GM13977 (cell line): ENCODE data around the gene IL13RA2.

Experiments
- DNase-seq: peaks from one replicate; pipeline ENCODE4 v3.0.0; 2012; ENCODE audit warnings: low spot score
- in situ Hi-C: fragments of 300-500 bp; cut with MboI; formaldehyde crosslinking; loops from one replicate; pipeline ENCODE4 v1.12.0; 2022; ENCODE audit warnings: low sequenced_read_pairs, low pct_unique_long_range_greater_than_20kb, mixed read lengths, inconsistent platforms; ENCODE audit not compliant: unreplicated experiment
- TF ChIP-seq, protein P1 (sequence below): IDR thresholded peaks from 2 replicates; pipeline ENCODE4 v1.5.1; 2012; ENCODE audit warnings: mild to moderate bottlenecking, control low read depth; ENCODE audit not compliant: insufficient read depth; ENCODE audit errors: extremely low read depth, missing control alignments

Gene IL13RA2, protein sequence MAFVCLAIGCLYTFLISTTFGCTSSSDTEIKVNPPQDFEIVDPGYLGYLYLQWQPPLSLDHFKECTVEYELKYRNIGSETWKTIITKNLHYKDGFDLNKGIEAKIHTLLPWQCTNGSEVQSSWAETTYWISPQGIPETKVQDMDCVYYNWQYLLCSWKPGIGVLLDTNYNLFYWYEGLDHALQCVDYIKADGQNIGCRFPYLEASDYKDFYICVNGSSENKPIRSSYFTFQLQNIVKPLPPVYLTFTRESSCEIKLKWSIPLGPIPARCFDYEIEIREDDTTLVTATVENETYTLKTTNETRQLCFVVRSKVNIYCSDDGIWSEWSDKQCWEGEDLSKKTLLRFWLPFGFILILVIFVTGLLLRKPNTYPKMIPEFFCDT

DNA sequence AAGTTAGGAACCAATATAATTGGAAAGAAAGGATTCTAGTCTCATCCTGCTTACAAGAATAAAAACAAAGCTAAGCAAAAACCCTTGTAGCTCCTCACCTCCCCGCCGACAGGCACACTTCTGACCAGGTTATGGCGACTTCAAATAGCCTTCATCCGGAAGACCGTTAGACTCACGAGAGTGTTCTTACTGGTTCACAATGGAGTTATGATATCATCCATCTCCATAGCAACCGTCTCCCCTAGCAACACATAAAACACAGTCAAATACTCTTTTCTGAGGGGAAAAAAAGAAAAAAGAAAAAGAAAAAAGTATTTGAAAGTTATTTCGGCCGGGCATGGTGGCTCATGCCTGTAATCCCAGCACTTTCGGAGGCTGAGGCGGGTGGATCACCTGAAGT is at the start of gene IL13RA2:
Gene IL13RA2 (minus strand): TSS at position 162 of the 400 bp plus-strand sequence. CDS start 347 bp downstream, outside the sequence.
- DNase-seq: no peak
- TF ChIP-seq, protein P1, sequence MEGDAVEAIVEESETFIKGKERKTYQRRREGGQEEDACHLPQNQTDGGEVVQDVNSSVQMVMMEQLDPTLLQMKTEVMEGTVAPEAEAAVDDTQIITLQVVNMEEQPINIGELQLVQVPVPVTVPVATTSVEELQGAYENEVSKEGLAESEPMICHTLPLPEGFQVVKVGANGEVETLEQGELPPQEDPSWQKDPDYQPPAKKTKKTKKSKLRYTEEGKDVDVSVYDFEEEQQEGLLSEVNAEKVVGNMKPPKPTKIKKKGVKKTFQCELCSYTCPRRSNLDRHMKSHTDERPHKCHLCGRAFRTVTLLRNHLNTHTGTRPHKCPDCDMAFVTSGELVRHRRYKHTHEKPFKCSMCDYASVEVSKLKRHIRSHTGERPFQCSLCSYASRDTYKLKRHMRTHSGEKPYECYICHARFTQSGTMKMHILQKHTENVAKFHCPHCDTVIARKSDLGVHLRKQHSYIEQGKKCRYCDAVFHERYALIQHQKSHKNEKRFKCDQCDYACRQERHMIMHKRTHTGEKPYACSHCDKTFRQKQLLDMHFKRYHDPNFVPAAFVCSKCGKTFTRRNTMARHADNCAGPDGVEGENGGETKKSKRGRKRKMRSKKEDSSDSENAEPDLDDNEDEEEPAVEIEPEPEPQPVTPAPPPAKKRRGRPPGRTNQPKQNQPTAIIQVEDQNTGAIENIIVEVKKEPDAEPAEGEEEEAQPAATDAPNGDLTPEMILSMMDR: no peak
- in situ Hi-C loops: no loop called here

DNA sequence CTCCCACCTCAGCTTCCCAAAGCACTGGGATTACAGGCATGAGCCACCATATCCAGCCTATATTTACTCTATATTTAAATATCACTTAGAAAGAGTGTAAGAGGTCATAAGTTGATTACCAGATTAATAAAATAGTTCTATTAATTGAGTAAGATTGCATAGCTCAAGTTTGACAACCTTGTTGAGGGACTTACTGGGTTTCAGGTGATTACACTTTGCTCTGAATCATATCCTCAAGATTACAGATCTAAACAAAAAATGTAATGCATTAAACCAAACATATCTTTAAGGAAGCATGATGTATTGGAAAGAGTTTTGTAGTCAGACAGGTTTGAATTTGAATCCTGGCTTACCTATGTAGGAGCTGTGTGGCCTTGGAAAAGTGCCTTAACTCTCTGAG is 47.9 kb upstream of the IL13RA2 start:
- TF ChIP-seq, protein P1: no peak
- DNase-seq: no peak
- in situ Hi-C loops: no loop called here

DNA sequence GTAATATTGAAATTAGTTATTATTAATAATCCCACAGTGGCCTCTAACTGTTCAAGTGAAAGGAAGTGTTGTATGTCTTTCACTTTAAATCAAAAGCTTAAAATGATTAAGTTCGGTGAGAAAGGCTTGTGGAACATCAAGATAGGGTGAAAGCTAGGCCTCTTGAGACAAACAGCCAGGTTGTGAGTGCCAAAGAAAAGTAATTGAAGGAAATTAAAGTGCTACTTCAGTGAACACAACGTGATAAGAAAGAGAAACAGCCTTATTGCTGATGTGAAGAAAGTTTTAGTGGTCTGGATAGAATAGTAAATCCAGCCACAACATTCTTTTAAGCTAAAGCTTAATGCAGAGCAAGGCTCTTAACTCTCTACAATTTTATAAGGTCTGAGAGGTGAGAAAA is 42.6 kb upstream of the IL13RA2 start:
- no peak for DNase-seq

DNA sequence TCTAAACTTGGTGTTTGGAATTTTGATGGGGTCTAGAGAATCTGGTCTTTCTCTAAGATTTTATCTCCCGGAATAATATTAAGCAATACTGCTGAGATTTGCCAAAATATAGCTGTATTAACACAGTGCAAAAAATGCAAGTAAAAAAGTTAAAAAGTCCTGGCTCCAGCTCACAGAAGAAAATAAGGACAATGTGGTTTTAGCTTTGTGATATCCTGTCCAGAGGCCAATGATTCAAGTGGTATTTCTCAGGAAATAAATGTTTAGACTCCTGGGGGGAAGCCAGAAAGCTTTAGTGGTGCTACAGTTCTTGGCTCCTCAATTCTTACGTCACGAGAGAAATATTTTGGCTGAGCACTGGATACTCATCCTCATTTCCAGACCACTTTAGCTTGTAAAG is 40.9 kb upstream of the IL13RA2 start:
- no peak for DNase-seq
- in situ Hi-C loops: no loop called here
- TF ChIP-seq, protein P1: no peak

More for the DNA sequence above, 42.6 kb upstream of the IL13RA2 start:
- in situ Hi-C loops: no loop called here
- TF ChIP-seq, protein P1: no peak

DNA sequence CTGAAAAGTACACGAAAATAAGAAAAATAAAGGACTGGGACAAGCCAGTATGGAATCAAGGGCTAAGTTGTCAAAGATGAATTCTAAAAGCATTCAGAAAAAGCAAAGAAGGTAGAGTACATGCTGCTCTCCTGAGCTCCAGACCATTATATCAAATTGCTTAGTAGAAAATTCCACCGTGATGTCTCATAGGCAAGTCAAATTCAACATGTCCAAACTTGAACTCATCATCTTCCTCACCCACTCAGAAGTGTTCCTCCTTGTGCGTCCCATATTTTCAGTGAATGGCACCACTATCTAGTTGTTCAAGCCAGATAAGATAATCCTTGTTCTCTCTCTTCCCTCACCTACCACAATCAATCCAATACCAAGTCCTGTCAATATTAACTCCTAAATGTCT is 37.5 kb upstream of the IL13RA2 start:
- in situ Hi-C loops: no loop called here
- DNase-seq: no peak
- TF ChIP-seq, protein P1: no peak

DNA sequence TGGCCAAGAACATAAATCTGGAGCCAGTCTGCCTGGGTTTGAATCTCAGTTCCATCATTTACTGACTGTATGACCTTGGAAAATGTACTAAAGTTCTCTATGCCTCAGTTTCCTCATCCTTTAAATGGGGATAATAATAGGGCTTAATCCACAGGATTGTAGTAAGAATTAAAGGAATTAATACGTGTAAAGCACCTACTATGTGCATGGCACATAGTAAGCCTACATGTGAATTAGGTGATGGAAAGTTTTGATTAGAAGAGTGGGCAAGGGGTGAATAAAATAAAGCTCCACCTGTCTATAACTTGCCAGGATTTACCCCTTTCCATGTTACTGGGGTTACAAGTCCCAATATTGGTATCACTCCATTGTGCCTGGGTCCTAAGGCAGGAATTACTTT is 35.8 kb upstream of the IL13RA2 start:
- TF ChIP-seq, protein P1: no peak
- no peak for DNase-seq

More for the DNA sequence above, 35.8 kb upstream of the IL13RA2 start:
- in situ Hi-C loops: no loop called here
